C4-2B (cell line): ENCODE results near the gene RAB5B.

Experiments used
- ZFX ChIP-seq: fragments of 450-650 bp; IDR thresholded peaks from 2 replicates; pipeline ENCODE4 v1.6.1; 2017
- TF ChIP-seq, protein P1 (sequence below): fragments of 450-650 bp; conservative IDR thresholded peaks from 2 replicates; pipeline ENCODE4 v1.5.1; 2017; ENCODE audit warnings: mild to moderate bottlenecking

DNA sequence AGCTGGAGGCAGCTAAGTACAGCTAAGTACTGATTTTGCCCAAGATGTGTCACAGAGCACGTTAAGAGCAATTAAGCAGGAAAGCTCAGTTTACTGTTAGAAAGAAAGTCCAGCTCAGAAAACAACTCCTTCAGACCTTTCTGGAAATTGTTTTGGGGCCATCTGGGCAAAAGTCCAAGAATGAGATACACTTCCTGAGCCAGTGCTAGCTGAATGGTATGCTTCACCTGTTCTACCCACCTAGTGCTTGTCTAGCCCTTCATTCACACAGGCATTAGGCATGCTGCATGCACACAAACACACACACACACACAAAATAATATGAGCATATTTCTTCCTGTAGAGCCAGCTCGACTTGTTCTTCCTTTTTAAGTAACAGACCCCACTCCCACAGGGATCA lies 40.3 kb downstream of the RAB5B start:
- TF ChIP-seq, protein P1, sequence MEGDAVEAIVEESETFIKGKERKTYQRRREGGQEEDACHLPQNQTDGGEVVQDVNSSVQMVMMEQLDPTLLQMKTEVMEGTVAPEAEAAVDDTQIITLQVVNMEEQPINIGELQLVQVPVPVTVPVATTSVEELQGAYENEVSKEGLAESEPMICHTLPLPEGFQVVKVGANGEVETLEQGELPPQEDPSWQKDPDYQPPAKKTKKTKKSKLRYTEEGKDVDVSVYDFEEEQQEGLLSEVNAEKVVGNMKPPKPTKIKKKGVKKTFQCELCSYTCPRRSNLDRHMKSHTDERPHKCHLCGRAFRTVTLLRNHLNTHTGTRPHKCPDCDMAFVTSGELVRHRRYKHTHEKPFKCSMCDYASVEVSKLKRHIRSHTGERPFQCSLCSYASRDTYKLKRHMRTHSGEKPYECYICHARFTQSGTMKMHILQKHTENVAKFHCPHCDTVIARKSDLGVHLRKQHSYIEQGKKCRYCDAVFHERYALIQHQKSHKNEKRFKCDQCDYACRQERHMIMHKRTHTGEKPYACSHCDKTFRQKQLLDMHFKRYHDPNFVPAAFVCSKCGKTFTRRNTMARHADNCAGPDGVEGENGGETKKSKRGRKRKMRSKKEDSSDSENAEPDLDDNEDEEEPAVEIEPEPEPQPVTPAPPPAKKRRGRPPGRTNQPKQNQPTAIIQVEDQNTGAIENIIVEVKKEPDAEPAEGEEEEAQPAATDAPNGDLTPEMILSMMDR, result no peak
- no peak for TF ChIP-seq ZFX
